Measurements from ENCODE around the gene TRIM63. TPM values are rescaled to one million over a fixed set of nuclear protein-coding genes. Genes with fewer than 3 reads are reported as not detected.
"Not testable (repeated sequence)": the region's sequence is repeated elsewhere in the genome, so short reads cannot be mapped to it uniquely, and the experiment has no call there.

Gene TRIM63
- total RNA-seq (2012; rRNA removed) = 0.25 TPM in 1 of 2 replicates, not detected in the other

DNA sequence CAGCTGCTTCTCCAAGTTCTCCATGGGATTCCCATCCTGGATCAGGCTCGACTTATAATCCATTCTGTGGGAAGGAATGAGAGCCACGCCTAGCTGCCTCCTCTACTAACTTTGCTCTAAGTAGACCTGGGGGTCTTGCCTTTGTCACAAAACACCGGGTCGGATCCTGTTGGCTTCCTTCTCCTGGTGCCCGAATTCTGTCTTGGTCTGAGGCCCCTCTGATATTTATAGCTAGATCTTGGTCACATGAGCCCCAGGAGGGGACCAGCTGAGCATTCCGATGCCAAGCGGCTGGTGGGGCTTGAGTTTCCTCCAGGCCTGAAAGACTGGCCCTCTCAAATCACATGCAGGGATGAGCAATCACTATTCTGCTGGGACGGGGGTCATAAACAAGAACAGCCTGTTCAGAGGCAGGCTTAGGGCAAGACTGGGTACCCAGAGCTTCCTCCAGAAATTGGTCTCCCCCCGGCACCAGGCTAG lies at the start of gene TRIM63:
Gene TRIM63, minus strand, starts transcription at position 199 of the 480 bp plus-strand sequence. Its CDS starts 136 bp downstream, at position 63.
- Histone ChIP-seq H3K9ac (ENCODE audit: low read depth, low read length) (no peak within 1 kb of the TSS), H3K9me3 (replicated peaks; ENCODE audit: low read length) (no peaks in the 10 kb centered on the region), H3K27me3 (ENCODE audit: control insufficient read depth, insufficient read depth, low read length) (peaks cover 78% of the 10 kb centered on the region), H3K36me3 (ENCODE audit: insufficient read depth, low read length) (no peaks in the 10 kb centered on the region), H3K4me1 (ENCODE audit: control insufficient read depth, insufficient read depth, low read length) (no peaks in the 10 kb centered on the region), H3K4me2 (ENCODE audit: low read length) (no peak within 1 kb of the TSS), H3K4me3 (ENCODE audit: low read length) (no peak within 1 kb of the TSS)

DNA sequence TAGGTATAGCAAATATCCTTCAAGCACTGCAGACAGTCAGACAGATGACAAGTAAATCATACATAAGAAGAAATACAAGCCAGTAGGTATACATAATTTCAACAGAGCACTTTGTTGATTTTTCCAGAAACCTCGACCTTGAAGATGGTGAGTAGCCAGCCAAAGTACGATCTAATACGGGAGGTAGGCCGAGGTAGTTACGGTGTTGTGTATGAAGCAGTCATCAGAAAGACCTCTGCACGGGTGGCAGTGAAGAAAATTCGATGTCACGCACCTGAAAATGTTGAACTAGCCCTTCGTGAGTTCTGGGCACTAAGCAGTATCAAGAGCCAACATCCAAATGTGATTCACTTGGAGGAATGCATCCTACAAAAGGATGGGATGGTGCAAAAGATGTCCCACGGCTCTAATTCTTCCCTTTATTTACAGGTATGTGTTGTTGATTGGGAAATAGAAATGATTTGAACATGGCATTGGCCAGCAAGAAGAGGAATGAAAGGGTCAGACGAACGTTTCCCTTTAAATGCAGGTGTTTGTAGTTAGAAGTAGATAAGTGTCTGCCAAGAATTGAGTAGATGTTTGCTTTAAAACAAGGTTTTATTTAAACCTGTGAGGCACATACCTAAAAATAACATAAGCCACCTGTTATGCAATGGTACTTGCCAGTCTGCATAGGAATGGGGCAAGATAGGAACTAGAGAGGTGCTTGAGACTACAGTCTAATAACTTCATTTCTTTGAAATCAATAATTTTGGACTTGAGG lies 46.9 kb upstream of the TRIM63 start:
- Histone ChIP-seq H3K4me2 (ENCODE audit: low read length) (no peak overlapping the region), H3K9ac (ENCODE audit: low read depth, low read length) (no peak overlapping the region), H3K4me1 (ENCODE audit: control insufficient read depth, insufficient read depth, low read length) (peaks cover 12% of the 10 kb centered on the region), H3K36me3 (ENCODE audit: insufficient read depth, low read length) (peaks cover 3% of the 10 kb centered on the region), H3K9me3 (replicated peaks; ENCODE audit: low read length) (no peaks in the 10 kb centered on the region), H3K27me3 (ENCODE audit: control insufficient read depth, insufficient read depth, low read length) (no peaks in the 10 kb centered on the region), H3K4me3 (ENCODE audit: low read length) (no peak overlapping the region)

DNA sequence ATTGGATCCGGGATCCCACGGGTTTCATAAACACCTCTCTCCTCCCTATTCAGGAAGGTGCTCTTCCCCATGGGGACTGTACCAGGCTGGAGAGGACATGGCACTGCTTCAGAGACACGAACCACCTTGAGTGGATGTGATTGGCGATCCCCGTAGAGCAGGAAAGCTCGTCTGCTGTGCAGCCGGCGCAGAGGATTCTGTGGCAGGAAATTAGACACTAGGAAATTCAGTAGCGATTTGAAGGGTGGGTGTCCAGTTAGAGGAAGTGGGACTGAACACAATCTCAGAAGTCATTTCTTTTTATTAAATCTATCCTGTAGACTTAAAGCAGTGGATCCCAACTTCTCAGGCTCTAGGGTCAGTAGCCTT lies 45.0 kb upstream of the TRIM63 start:
- no peaks in the 10 kb centered on the region for H3K27me3 ChIP-seq (ENCODE audit: control insufficient read depth, insufficient read depth, low read length)
- no peaks in the 10 kb centered on the region for H3K9me3 ChIP-seq (replicated peaks; ENCODE audit: low read length)
- peak overlapping the region; percentile 98 for H3K4me2 ChIP-seq (ENCODE audit: low read length)
- peak overlapping the region; percentile 92 for H3K9ac ChIP-seq (ENCODE audit: low read depth, low read length)
- peaks cover 12% of the 10 kb centered on the region for H3K4me1 ChIP-seq (ENCODE audit: control insufficient read depth, insufficient read depth, low read length)
- H3K36me3 ChIP-seq (ENCODE audit: insufficient read depth, low read length) = no peaks in the 10 kb centered on the region
- H3K4me3 ChIP-seq (ENCODE audit: low read length) = peak overlapping the region; percentile 100

DNA sequence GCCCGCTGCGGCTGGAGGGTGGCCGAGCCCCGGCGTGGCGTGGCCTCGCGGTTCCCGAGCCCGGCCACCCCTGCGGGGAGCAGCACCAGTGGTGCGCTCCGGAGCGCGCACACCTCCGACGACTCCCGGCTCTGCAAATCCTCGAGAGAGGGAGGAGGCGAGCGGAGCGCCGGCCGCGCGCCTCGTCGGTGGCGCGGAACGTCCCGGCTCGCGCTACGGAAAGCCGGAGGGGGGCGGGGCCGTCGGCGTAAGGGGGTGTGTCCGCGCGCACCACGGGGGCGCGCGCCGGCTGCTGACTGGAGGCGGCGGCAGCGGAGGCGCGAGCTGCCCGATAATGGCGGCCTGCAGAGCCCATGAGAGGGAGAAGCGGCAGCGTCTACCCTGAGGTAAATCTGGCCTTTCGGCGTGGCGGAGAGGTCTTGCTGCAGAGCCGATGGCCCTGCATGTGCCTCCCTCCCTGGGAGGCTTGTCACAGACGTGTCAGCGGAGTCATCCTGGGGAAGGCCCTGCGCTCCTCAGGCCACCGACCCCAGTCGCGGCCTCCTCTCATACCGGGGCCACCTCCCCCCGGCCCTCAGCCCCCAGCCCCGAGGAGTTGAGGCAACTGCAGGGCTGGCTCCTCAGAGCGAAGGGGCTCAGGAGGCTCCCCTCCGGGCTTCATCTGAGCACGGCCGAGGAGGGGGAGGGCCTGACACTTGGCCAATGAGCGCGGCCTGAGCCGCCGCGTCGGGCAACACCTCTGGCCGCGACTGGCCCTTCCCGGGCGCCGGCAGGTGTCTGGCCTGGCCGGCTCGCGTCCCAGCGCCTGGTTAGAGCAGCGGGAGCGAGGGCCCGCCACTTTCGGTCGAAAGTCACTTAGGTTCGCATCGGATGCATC lies 44.3 kb upstream of the TRIM63 start, which contains the start of gene PDIK1L:
Gene PDIK1L, plus strand, starts transcription at position 295 of the 877 bp plus-strand sequence. CDS start 2,485 bp downstream, outside the sequence.
- Histone ChIP-seq H3K27me3 (ENCODE audit: control insufficient read depth, insufficient read depth, low read length) (no peaks in the 10 kb centered on the region), H3K36me3 (ENCODE audit: insufficient read depth, low read length) (no peaks in the 10 kb centered on the region), H3K9ac (ENCODE audit: low read depth, low read length) (peak within 1 kb of the TSS; percentile 92), H3K4me2 (ENCODE audit: low read length) (peak within 1 kb of the TSS; percentile 98), H3K4me1 (ENCODE audit: control insufficient read depth, insufficient read depth, low read length) (peaks cover 12% of the 10 kb centered on the region), H3K9me3 (replicated peaks; ENCODE audit: low read length) (no peaks in the 10 kb centered on the region), H3K4me3 (ENCODE audit: low read length) (peak within 1 kb of the TSS; percentile 100)

DNA sequence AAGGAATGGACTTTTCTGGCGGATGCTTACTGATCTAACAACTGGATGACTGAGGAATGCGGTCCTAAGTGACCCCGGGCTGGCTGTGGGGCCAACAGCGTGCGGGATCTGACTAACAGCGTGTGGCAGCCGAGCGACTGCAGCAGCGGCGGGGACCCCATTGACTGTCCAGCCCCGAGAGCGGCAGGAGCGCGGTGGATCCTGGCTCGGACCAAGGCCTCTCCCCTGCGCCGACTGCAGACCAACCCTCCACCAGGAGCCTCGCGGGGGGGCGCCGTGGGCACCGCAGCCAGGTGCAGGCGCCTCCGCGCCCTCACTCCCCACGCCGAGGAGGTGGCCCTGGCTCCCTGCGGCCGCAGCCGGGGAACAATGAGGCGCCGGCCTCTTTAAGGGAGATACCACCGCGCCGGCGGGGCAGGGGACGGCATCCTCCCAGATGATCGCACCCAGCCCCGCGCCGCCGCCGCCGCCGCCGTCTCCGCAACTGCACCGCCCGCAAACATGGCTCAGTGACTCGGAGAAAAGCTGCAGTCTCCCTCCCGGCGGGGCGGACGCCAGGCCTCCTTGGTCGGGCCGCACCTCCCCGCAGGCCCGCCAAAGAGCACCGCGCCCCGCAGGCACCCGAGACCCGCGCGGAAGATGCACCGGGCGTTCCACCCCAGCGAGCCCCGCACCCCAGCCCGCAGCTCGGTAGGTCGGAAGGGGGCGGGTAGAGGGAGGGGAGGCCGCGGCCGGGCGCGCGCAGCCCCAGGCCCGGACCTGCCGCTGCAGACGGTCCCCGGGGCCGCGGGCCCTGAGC lies 43.5 kb upstream of the TRIM63 start:
- Histone ChIP-seq H3K9ac (ENCODE audit: low read depth, low read length) (peak overlapping the region; percentile 92), H3K36me3 (ENCODE audit: insufficient read depth, low read length) (no peaks in the 10 kb centered on the region), H3K4me1 (ENCODE audit: control insufficient read depth, insufficient read depth, low read length) (peaks cover 12% of the 10 kb centered on the region), H3K4me2 (ENCODE audit: low read length) (peak overlapping the region; percentile 98), H3K4me3 (ENCODE audit: low read length) (peak overlapping the region; percentile 100), H3K27me3 (ENCODE audit: control insufficient read depth, insufficient read depth, low read length) (no peaks in the 10 kb centered on the region), H3K9me3 (replicated peaks; ENCODE audit: low read length) (no peaks in the 10 kb centered on the region)

DNA sequence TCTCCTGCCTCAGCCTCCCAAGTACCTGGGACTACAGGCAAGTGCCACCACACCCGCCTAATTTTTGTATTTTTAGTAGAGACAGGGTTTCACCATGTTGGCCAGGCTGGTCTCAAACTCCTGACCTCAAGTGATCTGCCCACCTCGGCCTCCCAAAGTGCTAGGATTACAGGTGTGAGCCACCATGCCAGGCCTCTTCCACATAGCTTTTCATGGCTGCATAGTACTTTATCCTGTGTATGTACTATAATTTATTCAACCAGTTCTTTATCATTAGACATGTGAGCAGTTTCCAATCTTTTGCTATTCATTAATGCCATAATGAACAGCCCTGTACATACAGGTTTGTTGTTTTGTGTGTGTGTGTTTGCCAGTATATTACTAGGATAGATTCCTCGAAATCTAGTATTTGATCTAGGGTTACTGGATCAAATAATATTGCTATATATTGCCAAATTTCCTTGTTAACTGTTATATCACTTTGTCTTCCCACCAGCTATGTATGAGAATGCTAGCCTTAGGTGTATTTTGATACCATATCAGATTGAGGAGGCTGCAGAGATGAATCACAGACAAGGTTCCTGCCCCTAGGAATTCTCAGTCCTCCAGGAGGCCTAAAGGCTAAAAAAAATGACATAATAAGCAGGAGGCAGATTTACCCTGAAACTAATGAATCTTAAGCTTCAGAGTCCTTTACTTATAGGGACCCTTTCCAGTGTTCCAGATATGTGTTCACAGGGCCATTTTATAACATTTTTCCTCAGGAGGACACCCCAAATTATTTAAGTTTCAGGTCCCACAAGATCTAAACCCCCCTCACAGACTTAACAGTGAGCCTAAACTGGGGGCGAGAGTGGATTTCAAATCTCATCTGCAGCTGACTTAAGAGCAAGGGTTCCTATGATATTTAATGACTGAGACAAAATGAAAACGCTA lies 42.1 kb upstream of the TRIM63 start:
- no peaks in the 10 kb centered on the region for H3K9me3 ChIP-seq (replicated peaks; ENCODE audit: low read length)
- H3K36me3 ChIP-seq (ENCODE audit: insufficient read depth, low read length) = no peaks in the 10 kb centered on the region
- no peaks in the 10 kb centered on the region for H3K27me3 ChIP-seq (ENCODE audit: control insufficient read depth, insufficient read depth, low read length)
- peaks cover 12% of the 10 kb centered on the region for H3K4me1 ChIP-seq (ENCODE audit: control insufficient read depth, insufficient read depth, low read length)
- no peak overlapping the region for H3K4me3 ChIP-seq (ENCODE audit: low read length)
- H3K9ac ChIP-seq (ENCODE audit: low read depth, low read length) = no peak overlapping the region
- peak overlapping the region; percentile 98 for H3K4me2 ChIP-seq (ENCODE audit: low read length)

DNA sequence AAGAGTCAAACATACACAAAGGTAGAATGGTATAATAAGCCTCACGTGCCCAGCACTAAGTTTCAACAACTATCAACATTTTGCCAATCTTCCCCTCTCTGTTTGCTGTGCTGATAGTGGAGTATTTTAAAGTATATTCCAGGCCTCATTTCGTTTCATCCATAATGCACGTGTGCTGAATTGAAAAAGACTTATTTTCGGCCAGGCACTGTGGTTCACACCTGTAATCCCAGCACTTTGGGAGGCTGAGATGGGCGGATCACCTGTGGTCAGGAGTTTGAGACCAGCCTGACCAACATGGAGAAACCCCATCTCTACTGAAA lies 37.8 kb upstream of the TRIM63 start:
- H3K9ac ChIP-seq (ENCODE audit: low read depth, low read length); H3K4me2 ChIP-seq (ENCODE audit: low read length); H3K36me3 ChIP-seq (ENCODE audit: insufficient read depth, low read length); H3K4me3 ChIP-seq (ENCODE audit: low read length); H3K4me1 ChIP-seq (ENCODE audit: control insufficient read depth, insufficient read depth, low read length); H3K9me3 ChIP-seq (replicated peaks; ENCODE audit: low read length): not testable (repeated sequence)
- H3K27me3 ChIP-seq (ENCODE audit: control insufficient read depth, insufficient read depth, low read length) = peaks cover 16% of the 10 kb centered on the region

DNA sequence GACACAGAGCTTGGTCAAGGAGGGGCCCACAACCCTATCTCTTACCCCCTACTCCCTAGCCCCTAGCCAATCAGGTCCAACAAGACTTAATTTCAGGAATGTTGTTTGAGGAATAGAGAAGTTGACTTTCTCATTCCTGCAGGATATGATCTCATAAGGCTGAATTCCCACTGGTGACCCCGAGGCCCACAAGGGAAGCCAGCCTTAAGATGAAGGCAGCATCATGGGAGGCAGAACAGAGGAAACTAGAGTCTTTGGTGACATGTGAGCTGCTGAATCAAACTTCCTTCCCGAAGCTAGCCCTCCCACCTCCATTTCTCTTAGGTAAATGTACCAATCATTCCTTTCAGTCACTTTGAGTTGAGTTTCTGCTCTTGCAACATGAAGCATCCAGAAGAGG lies 35.1 kb upstream of the TRIM63 start:
- Histone ChIP-seq H3K36me3 (ENCODE audit: insufficient read depth, low read length) (no peaks in the 10 kb centered on the region), H3K4me2 (ENCODE audit: low read length) (no peak overlapping the region), H3K27me3 (ENCODE audit: control insufficient read depth, insufficient read depth, low read length) (peaks cover 17% of the 10 kb centered on the region), H3K9me3 (replicated peaks; ENCODE audit: low read length) (no peaks in the 10 kb centered on the region), H3K9ac (ENCODE audit: low read depth, low read length) (no peak overlapping the region), H3K4me3 (ENCODE audit: low read length) (no peak overlapping the region), H3K4me1 (ENCODE audit: control insufficient read depth, insufficient read depth, low read length) (no peaks in the 10 kb centered on the region)

DNA sequence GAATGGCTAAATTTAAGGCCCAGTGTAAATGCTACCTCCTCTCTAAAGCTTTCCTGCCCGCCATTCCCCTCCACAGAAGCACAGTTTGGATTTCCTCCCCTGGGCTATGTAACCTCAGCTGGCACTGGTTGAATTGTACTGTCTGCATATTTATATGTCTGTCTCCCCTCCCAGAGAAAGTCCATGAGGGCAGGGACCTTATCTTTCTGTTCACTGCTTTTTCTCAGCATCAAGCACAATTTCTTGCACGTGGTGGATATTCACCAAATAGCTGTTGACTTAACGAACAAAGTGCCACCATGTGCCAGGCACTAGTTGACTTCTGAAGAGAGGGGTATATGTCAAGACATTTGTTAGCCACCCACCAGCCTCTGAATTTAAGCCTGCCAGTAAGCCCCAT lies 34.7 kb upstream of the TRIM63 start:
- H3K4me1 ChIP-seq (ENCODE audit: control insufficient read depth, insufficient read depth, low read length) = no peaks in the 10 kb centered on the region
- H3K36me3 ChIP-seq (ENCODE audit: insufficient read depth, low read length) = no peaks in the 10 kb centered on the region
- no peak overlapping the region for H3K4me2 ChIP-seq (ENCODE audit: low read length)
- H3K9me3 ChIP-seq (replicated peaks; ENCODE audit: low read length) = no peaks in the 10 kb centered on the region
- H3K9ac ChIP-seq (ENCODE audit: low read depth, low read length) = no peak overlapping the region
- no peak overlapping the region for H3K4me3 ChIP-seq (ENCODE audit: low read length)
- H3K27me3 ChIP-seq (ENCODE audit: control insufficient read depth, insufficient read depth, low read length) = peaks cover 21% of the 10 kb centered on the region

DNA sequence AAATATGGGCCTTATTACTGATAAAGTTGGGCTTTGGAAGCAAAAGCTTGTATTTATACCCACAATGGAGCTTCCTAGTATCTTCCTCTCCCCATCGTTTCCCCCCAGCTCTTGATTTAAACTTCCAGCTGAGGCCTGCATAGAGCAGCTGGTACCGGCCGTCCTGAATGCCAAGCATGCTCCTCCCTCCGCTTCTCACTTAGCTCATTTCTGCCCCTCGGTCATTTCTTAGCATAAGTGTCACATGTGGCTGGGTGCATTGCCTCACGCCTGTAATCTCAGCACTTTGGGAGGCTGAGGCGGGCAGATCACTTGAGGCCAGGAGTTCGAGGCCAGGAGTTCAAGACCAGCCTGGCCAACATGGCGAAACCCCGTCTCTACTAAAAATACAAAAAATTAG lies 32.8 kb upstream of the TRIM63 start:
- H3K4me1 ChIP-seq (ENCODE audit: control insufficient read depth, insufficient read depth, low read length); H3K4me3 ChIP-seq (ENCODE audit: low read length); H3K4me2 ChIP-seq (ENCODE audit: low read length); H3K9me3 ChIP-seq (replicated peaks; ENCODE audit: low read length); H3K36me3 ChIP-seq (ENCODE audit: insufficient read depth, low read length); H3K9ac ChIP-seq (ENCODE audit: low read depth, low read length): not testable (repeated sequence)
- peaks cover 23% of the 10 kb centered on the region for H3K27me3 ChIP-seq (ENCODE audit: control insufficient read depth, insufficient read depth, low read length)
